WERI-Rb-1 (cell line): ENCODE measurements around the gene SLC4A11.

Source experiments
- DNase-seq: peaks from one replicate; pipeline ENCODE4 v3.0.0-alpha.2; 2020
- H3K27ac ChIP-seq: fragments of 250-450 bp; sonication (Bioruptor Pico); 2 replicates; pipeline ENCODE4 v1.5.1; 2020; ENCODE audit warnings: mild to moderate bottlenecking, moderate library complexity
- H3K27me3 ChIP-seq: fragments of 250-450 bp; sonication (Bioruptor Pico); 2 replicates; pipeline ENCODE4 v1.5.1; 2021; ENCODE audit warnings: mild to moderate bottlenecking, low read depth, moderate library complexity; ENCODE audit not compliant: insufficient read depth, severe bottlenecking
- H3K36me3 ChIP-seq: fragments of 250-450 bp; sonication (Bioruptor Pico); 2 replicates; pipeline ENCODE4 v1.5.1; 2020; ENCODE audit warnings: mild to moderate bottlenecking, moderate library complexity
- H3K4me3 ChIP-seq: 2 replicates; pipeline ENCODE4 v1.5.1; 2011; ENCODE audit warnings: low read depth, mild to moderate bottlenecking, control low read depth, low read length
- H3K9me3 ChIP-seq: fragments of 250-450 bp; sonication (Bioruptor Pico); 2 replicates; pipeline ENCODE4 v1.5.1; 2021; ENCODE audit warnings: mild to moderate bottlenecking, moderate library complexity; ENCODE audit not compliant: severe bottlenecking
- TF ChIP-seq, protein P1 (sequence below): IDR thresholded peaks from 2 replicates; pipeline ENCODE4 v1.5.1; 2011; ENCODE audit warnings: low read depth, mild to moderate bottlenecking, control low read depth, inconsistent platforms, low read length

Gene SLC4A11

GRCh38 chr20:3229158-3229557 is 9.8 kb downstream of the SLC4A11 start:
- Histone ChIP-seq H3K4me3 (no peak overlapping the region), H3K36me3 (no peaks in the 10 kb centered on the region; the same call in 1 of the 2 replicates), H3K27ac (no peak overlapping the region), H3K27me3 (no peaks in the 10 kb centered on the region), H3K9me3 (no peaks in the 10 kb centered on the region)
- TF ChIP-seq, protein P1, sequence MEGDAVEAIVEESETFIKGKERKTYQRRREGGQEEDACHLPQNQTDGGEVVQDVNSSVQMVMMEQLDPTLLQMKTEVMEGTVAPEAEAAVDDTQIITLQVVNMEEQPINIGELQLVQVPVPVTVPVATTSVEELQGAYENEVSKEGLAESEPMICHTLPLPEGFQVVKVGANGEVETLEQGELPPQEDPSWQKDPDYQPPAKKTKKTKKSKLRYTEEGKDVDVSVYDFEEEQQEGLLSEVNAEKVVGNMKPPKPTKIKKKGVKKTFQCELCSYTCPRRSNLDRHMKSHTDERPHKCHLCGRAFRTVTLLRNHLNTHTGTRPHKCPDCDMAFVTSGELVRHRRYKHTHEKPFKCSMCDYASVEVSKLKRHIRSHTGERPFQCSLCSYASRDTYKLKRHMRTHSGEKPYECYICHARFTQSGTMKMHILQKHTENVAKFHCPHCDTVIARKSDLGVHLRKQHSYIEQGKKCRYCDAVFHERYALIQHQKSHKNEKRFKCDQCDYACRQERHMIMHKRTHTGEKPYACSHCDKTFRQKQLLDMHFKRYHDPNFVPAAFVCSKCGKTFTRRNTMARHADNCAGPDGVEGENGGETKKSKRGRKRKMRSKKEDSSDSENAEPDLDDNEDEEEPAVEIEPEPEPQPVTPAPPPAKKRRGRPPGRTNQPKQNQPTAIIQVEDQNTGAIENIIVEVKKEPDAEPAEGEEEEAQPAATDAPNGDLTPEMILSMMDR: no peak
- no peak for DNase-seq

DNA sequence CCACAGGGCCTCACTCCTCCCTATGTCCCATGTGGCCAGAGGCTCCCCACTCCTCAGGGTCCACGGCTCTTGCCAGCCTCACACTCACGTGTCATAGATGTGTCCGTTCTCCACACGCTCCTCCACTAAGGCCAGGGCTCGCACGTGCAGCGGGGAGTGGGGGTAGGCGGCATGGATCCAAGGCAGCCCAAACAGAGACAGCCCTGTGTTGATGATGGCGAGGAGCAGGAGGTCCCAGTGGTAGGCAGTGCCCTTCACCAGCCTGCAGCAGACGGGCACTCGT is 10.3 kb downstream of the SLC4A11 start:
- Histone ChIP-seq H3K4me3 (no peak overlapping the region), H3K27me3 (no peaks in the 10 kb centered on the region), H3K9me3 (no peaks in the 10 kb centered on the region), H3K27ac (no peak overlapping the region), H3K36me3 (no peaks in the 10 kb centered on the region; the same call in 1 of the 2 replicates)
- no peak for DNase-seq
- TF ChIP-seq, protein P1: no peak

DNA sequence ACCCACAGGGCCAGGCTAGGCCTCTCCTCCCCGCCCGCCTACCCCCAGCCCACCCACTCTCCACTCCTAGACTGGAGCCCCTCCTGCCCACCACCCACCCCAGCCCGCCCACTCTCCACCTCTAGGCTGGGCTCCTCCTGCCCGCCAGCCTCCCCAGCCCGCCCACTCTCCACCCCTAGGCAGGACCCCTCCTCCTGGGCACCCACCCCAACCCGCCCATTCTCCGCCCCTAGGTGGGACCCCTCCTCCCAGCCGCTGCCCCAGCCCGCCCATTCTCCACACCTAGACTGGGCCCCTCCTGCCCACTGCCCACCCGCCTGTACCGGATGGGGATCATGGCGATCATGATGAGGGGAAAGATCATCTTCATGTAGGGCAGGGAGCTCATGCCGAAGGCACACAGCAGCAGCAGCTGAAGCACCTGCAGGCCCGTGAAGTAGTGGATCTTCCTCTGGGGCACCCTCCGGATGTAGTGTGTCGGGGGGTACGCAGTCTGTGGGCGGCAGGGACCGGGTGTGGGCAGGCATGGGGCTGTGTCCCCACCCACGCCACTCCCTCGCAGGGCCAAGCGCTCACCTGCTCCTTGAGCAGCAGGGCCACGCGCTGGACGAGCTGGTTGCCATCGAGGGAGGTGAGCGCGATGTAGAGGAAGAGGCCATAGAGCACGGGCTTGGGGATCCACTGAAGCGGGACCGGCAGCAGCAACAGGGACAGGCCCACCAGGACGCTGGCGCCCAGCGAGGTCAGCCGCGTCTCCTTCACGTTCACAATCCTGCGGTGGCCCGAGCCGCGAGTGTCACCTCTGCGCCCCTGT is 10.8 kb downstream of the SLC4A11 start:
- Histone ChIP-seq H3K4me3 (no peak overlapping the region), H3K27me3 (no peaks in the 10 kb centered on the region), H3K9me3 (no peaks in the 10 kb centered on the region), H3K27ac (no peak overlapping the region), H3K36me3 (no peaks in the 10 kb centered on the region; the same call in 1 of the 2 replicates)
- TF ChIP-seq, protein P1: no peak
- no peak for DNase-seq

DNA sequence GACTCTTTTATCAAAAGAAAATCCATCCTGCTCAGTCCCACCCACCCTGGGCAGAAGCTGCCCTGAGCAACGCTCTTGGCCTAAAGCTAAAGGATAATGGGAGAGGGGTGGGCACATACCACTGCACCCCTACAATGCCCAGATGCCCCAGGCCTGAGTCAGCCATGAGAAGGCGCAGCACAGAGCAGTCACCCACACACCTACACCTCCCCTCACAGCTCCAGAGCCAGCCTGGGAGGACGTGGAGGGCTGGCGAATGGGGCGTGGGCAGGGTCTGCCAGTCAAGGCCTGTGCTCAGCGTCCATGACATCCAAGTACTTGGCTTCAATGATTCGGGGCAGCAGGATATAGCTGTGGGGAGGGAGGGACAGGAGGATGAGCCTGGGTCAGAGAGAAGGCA is 11.5 kb downstream of the SLC4A11 start:
- DNase-seq: no peak
- H3K27me3 ChIP-seq: no peaks in the 10 kb centered on the region
- no peak overlapping the region for H3K4me3 ChIP-seq
- H3K36me3 ChIP-seq: no peaks in the 10 kb centered on the region; the same call in 1 of the 2 replicates
- no peaks in the 10 kb centered on the region for H3K9me3 ChIP-seq
- TF ChIP-seq, protein P1: no peak
- H3K27ac ChIP-seq: no peak overlapping the region

DNA sequence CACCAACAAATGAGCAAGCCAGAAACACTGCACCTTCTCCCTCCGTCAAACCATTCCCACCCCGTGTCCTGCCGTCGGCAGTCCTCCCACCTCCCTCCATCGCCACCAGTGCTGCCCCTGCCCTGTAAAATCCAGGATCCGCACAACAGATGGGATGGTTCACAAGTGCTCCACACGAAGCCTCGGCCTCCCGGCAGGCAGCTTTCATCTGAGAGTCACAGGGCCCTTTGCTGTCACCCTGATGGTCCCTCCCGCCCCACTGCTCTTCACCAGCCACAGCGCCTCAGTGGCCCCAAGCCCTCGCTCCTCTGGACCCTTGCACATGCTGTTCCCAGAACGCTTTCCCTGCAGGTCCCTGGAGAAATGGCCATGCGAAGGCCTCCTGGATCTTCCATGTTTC is 12.1 kb downstream of the SLC4A11 start:
- DNase-seq: no peak
- no peaks in the 10 kb centered on the region for H3K9me3 ChIP-seq
- H3K27ac ChIP-seq: no peak overlapping the region
- TF ChIP-seq, protein P1: no peak
- no peaks in the 10 kb centered on the region for H3K27me3 ChIP-seq
- no peaks in the 10 kb centered on the region; the same call in 1 of the 2 replicates for H3K36me3 ChIP-seq
- H3K4me3 ChIP-seq: no peak overlapping the region

DNA sequence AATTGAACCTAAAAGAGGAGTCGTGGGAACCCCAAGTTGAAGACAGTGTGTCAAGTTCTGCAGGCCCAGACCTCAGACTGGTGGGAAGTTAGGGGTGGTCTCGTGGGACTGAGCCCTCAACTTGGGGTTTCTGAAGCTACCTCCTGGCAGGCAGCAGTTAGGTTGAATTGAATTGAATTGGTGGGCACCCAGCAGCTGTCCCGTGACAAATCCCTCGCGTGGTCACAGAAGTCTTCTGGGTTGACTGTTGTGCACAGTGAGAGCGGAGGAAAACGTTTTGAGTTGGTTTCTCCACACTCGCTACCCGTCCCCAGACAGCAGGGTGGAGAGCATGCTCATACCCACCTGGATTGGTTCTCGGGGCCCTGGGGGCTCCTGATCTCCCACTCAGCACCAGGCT is 12.9 kb downstream of the SLC4A11 start:
- H3K36me3 ChIP-seq: peaks cover 5% of the 10 kb centered on the region
- TF ChIP-seq, protein P1: no peak
- no peaks in the 10 kb centered on the region for H3K9me3 ChIP-seq
- H3K27me3 ChIP-seq: no peaks in the 10 kb centered on the region
- no peak for DNase-seq
- H3K27ac ChIP-seq: no peak overlapping the region
- no peak overlapping the region for H3K4me3 ChIP-seq
